GM12892 (cell line): ENCODE measurements around the gene DPYD.

Experiments used
- POLR2A ChIP-seq: IDR thresholded peaks from 2 replicates; pipeline ENCODE4 v1.6.1; 2011; ENCODE audit warnings: low read depth, low read length, control low read depth
- POLR2AphosphoS5 ChIP-seq: IDR thresholded peaks from 2 replicates; pipeline ENCODE4 v1.6.1; 2011; ENCODE audit warnings: low read depth, low read length, control low read depth

GRCh38 chr1:97137862-97138514 lies 782.8 kb downstream of the DPYD start:
- no peak for TF ChIP-seq POLR2AphosphoS5
- no peak for TF ChIP-seq POLR2A
